Body of pancreas (tissue), 4 donors: ENCODE results near the gene PNLIPRP1. TPM values are rescaled to one million over a fixed set of nuclear protein-coding genes. Genes with fewer than 3 reads are reported as not detected.

Source experiments
- ATAC-seq: fragments of 150-250 bp; one replicate; pipeline ENCODE4 v1.9.1; 2016
- DNase-seq, 4 donors: peaks; one replicate each; pipeline ENCODE4 v3.0.0-alpha.2; 2019
- H3K27ac ChIP-seq, 4 donors: fragments of 200-600 bp; sonication (generic); 1 replicate in 3 of 4; 2 replicates in 1 of 4; pipeline versions ENCODE4 v1.5.1 to v1.6.1; 2016 to 2019; ENCODE audit warnings: mild to moderate bottlenecking in 1 of 4, mixed read lengths in 1 of 4, moderate library complexity in 1 of 4
- H3K27me3 ChIP-seq, 2 donors: fragments of 200-600 bp; sonication (generic); one replicate each; pipeline ENCODE4 v1.6.0; 2016; ENCODE audit warnings: mild to moderate bottlenecking in 1 of 2
- H3K36me3 ChIP-seq, 2 donors: fragments of 200-600 bp; sonication (generic); replicated peaks in 1 of 2; 2 replicates each; pipeline ENCODE4 v1.5.1; 2016; ENCODE audit warnings: low read depth in 2 of 2; ENCODE audit not compliant: insufficient read depth in 1 of 2
- H3K4me1 ChIP-seq: fragments of 200-600 bp; sonication (generic); one replicate; pipeline ENCODE4 v1.6.0; 2016
- H3K4me3 ChIP-seq, 2 donors: fragments of 200-600 bp; sonication (generic); 1 replicate in 1 of 2; 2 replicates in 1 of 2; pipeline ENCODE4 v1.5.1; 2016 to 2019
- H3K9me3 ChIP-seq, 3 donors: fragments of 200-600 bp; sonication (generic); 1 replicate in 2 of 3; 2 replicates in 1 of 3; pipeline ENCODE4 v1.5.1; 2016
- POLR2A ChIP-seq, 3 donors: fragments of 450-650 bp; IDR thresholded peaks; one replicate each; pipeline ENCODE4 v1.6.1; 2016; ENCODE audit warnings: antibody characterized with exemption in 3 of 3, mild to moderate bottlenecking in 2 of 3
- WGBS, 2 donors: methylation state at CpG; one replicate each; pipeline ENCODE4 v1.1.5; 2017; 5-methylcytosine and 5-hydroxymethylcytosine counted together
- intact Hi-C: fragments of 100-400 bp; cut with DNase I; formaldehyde crosslinking; loops from one replicate; pipeline ENCODE4 v1.15.1; 2023
- total RNA-seq, 2 donors: library from RNA; depleted of rRNA; stranded (reverse); fragments of >200 nt; gene quantifications; one replicate each; pipeline ENCODE4 v1.1.0, GENCODE V29; 2016
- TF ChIP-seq, protein P1 (sequence below), 7 experiments: fragments of 450-650 bp in 4 of 7; fragments of 200-600 bp in 3 of 7; sonication (generic) in 3 of 7; IDR thresholded peaks; one replicate each; pipeline ENCODE4 v1.5.1; 2016 to 2019; ENCODE audit warnings: antibody characterized with exemption in 7 of 7

PNLIPRP1 gene
- 1,000 to 10,000 TPM; 3,318 to 4,534 TPM for total RNA-seq

DNA sequence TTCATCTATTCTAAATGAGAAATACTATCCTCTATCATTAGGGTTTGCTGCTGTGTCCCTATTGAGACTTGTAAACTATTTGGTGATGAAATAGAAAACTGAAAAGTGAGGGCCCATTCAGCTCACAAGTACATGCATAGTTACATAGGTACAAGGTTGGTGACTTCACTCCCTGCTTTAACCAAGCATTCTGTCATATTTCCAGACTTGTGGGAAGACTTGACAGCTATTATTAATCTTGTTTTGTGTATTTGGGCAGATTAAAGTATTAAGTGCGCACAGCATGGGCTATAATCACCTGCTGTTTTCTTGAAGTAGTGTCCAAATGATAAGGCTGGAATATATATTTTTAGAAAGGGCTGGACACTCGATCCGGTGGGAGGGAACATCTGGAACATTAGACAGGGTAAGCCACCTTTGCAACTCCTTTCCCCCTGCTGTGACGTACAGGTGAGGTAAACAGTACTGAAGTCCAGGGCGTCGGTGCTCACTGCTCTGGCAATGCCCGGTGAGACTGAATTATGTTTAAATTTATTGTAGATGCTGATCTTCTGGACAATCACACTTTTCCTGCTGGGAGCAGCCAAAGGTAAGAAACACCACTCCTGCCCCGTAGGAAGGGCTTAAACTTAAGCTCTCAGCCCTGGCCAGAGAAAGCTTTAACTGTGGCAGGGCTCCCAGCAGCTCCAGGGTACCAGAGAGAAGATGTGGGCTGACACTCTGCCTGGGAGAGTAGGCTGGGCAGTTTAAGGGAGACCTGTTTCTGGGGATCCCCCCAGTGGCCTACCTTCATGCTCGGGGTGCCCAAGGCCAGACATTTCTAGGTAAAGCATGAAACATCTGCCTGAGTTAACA lies at the start of gene PNLIPRP1:
Gene PNLIPRP1 (plus strand): TSS at position 370 of the 855 bp plus-strand sequence. CDS start 171 bp downstream, at position 541.
- WGBS, 2 donors, result 26 to 36% methylated on average over 9 of the region's 9 CpGs
- H3K9me3 ChIP-seq, result no peaks in the 10 kb centered on the region
- peaks cover 38% of the 10 kb centered on the region for H3K4me1 ChIP-seq
- H3K27me3 ChIP-seq, result no peaks in the 10 kb centered on the region
- TF ChIP-seq, protein P1, sequence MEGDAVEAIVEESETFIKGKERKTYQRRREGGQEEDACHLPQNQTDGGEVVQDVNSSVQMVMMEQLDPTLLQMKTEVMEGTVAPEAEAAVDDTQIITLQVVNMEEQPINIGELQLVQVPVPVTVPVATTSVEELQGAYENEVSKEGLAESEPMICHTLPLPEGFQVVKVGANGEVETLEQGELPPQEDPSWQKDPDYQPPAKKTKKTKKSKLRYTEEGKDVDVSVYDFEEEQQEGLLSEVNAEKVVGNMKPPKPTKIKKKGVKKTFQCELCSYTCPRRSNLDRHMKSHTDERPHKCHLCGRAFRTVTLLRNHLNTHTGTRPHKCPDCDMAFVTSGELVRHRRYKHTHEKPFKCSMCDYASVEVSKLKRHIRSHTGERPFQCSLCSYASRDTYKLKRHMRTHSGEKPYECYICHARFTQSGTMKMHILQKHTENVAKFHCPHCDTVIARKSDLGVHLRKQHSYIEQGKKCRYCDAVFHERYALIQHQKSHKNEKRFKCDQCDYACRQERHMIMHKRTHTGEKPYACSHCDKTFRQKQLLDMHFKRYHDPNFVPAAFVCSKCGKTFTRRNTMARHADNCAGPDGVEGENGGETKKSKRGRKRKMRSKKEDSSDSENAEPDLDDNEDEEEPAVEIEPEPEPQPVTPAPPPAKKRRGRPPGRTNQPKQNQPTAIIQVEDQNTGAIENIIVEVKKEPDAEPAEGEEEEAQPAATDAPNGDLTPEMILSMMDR (IDR thresholded peaks at IDR 0.05), result peak in 2 of 7 experiments; percentile 12 to 15
- TF ChIP-seq POLR2A (IDR thresholded peaks at IDR 0.05), result peak; percentile 70 to 94 (median 92)
- intact Hi-C loops, result no loop called here
- ATAC-seq (peak; percentile 68), DNase-seq (peak; percentile 79 to 92 (median 84))
- peak within 1 kb of the TSS; percentile 29 to 42 for H3K4me3 ChIP-seq
- peaks cover 0 to 3% of the 10 kb centered on the region in 2 donors for H3K36me3 ChIP-seq
- H3K27ac ChIP-seq, result peak within 1 kb of the TSS; percentile 94 to 97 (median 96)

GRCh38 chr10:116542007-116542677 lies 48.6 kb upstream of the PNLIPRP1 start:
- H3K27ac ChIP-seq, result peak overlapping the region; percentile 80 to 92 (median 90)
- TF ChIP-seq POLR2A (IDR thresholded peaks at IDR 0.05), result peak in 1 of 3 donors; percentile 30
- TF ChIP-seq, protein P1 (IDR thresholded peaks at IDR 0.05), result peak in 1 of 7 experiments; percentile 24
- H3K4me3 ChIP-seq, result no peak overlapping the region
- H3K4me1 ChIP-seq, result peaks cover 91% of the 10 kb centered on the region
- H3K27me3 ChIP-seq, result no peaks in the 10 kb centered on the region
- H3K9me3 ChIP-seq, result no peaks in the 10 kb centered on the region
- intact Hi-C loops, result no loop called here
- ATAC-seq (peak; percentile 83), DNase-seq (peak; percentile 57 to 82 (median 66))
- no peaks in the 10 kb centered on the region for H3K36me3 ChIP-seq

- no peaks in the 10 kb centered on the region for H3K36me3 ChIP-seq
- peaks cover 71% of the 10 kb centered on the region for H3K4me1 ChIP-seq
- TF ChIP-seq POLR2A (IDR thresholded peaks at IDR 0.05), result no peak
- TF ChIP-seq, protein P1 (IDR thresholded peaks at IDR 0.05), result no peak
- ATAC-seq (no peak), DNase-seq (no peak)
- intact Hi-C loops, result no loop called here
- H3K27ac ChIP-seq, result peak overlapping the region; percentile 90 to 95 (median 92)
- WGBS, 2 donors, result 32 to 34% methylated on average over 1 of the region's 1 CpG
- H3K9me3 ChIP-seq, result no peaks in the 10 kb centered on the region
- H3K4me3 ChIP-seq, result no peak overlapping the region
- no peaks in the 10 kb centered on the region for H3K27me3 ChIP-seq
Measured at GRCh38 chr10:116545122-116545521, 45.6 kb upstream of the PNLIPRP1 start.

DNA sequence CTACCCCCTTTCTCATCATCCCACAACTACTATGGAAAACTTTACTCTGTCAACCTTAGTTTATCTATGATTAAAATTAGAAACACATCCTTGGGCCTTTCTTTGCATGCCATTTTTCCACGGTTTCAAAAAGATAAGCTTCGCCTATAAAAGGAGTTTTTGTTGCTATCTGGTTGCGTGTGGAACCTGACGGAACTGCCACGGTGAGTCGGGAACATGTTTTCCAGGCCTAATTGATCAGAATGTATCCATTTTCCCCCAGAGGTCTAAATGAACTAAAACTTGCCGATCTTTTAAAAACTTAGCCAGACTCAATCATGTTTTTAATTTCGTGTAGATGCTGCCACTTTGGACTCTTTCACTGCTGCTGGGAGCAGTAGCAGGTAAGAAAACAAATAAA lies 45.0 kb upstream of the PNLIPRP1 start, which contains the start of gene PNLIP:
Gene PNLIP (plus strand): TSS at position 176 of the 400 bp plus-strand sequence. CDS start 162 bp downstream, at position 338.
- peaks cover 68% of the 10 kb centered on the region for H3K4me1 ChIP-seq
- H3K27ac ChIP-seq, result peak within 1 kb of the TSS; percentile 90 to 95 (median 92)
- H3K27me3 ChIP-seq, result no peaks in the 10 kb centered on the region
- H3K4me3 ChIP-seq, result peak within 1 kb of the TSS; percentile 5 to 42
- peak; percentile 12 to 92 (median 90) for TF ChIP-seq POLR2A (IDR thresholded peaks at IDR 0.05)
- TF ChIP-seq, protein P1 (IDR thresholded peaks at IDR 0.05), result no peak
- no peak for ATAC-seq
- no peaks in the 10 kb centered on the region for H3K9me3 ChIP-seq
- intact Hi-C loops, result no loop called here
- H3K36me3 ChIP-seq, result no peaks in the 10 kb centered on the region
- DNase-seq, result peak; percentile 48 to 72 (median 60)
- WGBS, 2 donors, result 31 to 45% methylated on average over 8 of the region's 8 CpGs
